Activated naive CD4-positive, alpha-beta T cell treated with anti-CD3 and anti-CD28 coated beads, Interleukin-2, amount 50 U/mL, for 16 hours (primary cell): ENCODE results near the gene EEF1A2.
"Not testable (repeated sequence)": the region's sequence is repeated elsewhere in the genome, so short reads cannot be mapped to it uniquely, and the experiment has no call there.

Experiments used
- DNase-seq: peaks from one replicate; pipeline ENCODE4 v3.0.0-alpha.2; 2020

The EEF1A2 gene

DNA sequence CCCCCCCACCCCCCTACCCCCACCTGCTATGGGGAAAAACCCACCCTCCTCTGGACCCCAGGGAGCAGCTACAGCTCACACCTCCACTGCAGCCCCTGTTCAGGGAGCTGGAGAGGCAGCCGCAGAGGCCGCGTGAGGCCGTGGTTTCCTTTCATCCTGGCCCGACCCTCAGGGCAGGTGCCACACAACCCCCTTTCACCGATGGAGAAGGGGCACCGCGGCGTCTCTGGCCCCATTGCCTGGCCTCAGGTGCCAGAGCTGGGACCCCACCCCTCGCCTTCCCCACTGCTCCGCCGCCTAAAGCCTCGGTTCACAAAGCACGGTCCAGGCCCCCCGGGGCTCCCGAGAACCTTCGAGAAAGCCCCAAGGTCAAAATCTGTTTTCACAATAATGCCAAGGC, 14.6 kb downstream of the EEF1A2 start:
- DNase-seq = no peak

DNA sequence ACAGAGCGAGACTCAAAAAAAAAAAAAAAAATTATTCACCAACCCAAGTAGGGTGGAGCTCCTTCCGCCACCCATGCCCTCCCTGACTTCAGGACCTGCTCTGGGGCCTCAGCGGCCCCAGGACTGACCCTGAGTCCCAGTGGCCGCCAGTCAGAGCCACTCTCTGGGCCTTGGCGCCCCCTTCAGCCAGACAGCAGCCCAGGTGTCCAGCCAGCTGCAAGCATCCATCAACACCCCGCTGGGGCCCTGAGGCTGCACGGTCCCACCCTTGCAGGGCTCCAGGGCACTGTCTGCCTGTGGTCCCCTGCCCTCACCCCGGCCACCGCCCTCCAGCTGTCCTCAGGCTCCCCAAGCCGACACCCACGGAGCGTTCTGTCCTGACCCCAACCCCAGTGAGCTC, 15.0 kb downstream of the EEF1A2 start:
- DNase-seq = no peak

DNA sequence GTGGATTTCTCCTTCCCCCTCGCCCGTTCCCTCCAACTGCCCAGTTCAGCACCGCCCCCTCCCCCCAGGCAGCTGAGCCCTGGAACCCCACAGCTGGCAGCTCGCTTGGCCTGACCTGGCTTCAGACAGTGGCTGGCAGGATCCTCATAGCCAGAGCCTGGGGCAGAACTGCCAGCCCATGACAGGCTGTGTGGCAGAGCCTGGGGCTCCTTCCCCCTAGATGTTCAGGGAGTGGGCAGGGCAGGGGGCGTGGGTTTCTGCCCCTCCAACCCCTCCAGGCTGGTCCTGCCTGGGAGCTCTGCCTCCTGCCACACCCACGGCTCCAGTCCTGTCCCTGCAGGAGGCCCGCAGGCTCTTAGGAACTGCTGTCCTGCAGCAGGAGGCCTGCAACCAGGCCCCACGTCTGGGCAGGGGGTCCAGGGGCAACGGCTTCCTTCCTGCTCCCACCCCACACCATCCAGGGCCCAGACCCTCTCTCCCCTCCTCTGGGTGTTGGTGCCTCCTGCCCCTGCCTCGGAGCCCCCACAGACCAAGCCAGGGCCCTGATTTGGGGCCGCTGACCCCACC, 16.8 kb downstream of the EEF1A2 start:
- DNase-seq = no peak

DNA sequence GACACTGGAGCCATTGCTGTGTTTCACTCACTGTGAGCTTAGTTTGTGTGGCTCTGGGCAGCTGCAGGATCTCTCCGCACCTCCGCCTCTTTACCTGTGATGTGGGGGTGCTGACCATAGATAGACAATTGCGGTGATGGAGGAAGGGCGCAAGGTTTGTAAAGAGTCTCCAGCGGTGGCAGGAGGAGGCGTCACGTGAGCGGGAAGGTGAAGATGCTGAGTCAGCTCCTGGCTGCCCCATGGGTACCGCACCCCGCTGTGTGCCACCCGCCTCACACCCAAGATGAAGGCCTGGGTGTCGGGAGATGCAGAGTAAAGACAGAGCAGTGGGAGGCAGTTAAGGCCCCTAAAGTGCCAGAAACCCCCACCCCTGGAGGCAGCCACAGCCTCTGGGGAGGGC, 17.4 kb downstream of the EEF1A2 start:
- no peak for DNase-seq

DNA sequence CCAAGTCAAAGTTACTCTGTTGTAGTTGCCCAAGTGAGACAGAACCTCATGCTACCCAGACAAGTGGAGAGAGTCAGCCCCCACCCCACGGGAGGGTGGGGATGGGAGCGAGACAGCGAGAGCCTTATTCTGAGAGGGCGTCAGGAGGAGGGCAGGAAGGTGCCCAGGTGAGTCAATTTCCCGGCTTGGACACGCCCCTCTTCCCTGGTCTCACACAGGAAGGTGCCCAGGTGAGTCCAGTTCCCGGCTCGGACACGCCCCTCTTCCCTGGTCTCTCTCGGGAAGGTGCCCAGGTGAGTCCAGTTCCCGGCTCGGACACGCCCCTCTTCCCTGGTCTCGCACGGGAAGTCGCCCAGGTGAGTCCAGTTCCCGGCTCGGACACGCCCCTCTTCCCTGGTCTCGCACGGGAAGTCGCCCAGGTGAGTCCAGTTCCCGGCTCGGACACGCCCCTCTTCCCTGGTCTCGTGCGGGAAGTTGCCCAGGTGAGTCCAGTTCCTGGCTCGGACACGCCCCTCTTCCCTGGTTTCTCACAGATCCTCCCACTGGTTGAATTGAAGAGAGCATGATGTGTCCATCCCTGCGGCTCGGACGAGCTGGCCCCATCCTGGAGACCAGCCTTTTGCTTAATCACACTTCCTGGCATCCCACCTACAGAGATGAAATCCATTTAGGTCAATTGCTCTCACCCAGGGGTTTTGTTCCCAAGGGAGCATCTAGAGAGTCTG, 19.0 kb downstream of the EEF1A2 start:
- DNase-seq = not testable (repeated sequence)

DNA sequence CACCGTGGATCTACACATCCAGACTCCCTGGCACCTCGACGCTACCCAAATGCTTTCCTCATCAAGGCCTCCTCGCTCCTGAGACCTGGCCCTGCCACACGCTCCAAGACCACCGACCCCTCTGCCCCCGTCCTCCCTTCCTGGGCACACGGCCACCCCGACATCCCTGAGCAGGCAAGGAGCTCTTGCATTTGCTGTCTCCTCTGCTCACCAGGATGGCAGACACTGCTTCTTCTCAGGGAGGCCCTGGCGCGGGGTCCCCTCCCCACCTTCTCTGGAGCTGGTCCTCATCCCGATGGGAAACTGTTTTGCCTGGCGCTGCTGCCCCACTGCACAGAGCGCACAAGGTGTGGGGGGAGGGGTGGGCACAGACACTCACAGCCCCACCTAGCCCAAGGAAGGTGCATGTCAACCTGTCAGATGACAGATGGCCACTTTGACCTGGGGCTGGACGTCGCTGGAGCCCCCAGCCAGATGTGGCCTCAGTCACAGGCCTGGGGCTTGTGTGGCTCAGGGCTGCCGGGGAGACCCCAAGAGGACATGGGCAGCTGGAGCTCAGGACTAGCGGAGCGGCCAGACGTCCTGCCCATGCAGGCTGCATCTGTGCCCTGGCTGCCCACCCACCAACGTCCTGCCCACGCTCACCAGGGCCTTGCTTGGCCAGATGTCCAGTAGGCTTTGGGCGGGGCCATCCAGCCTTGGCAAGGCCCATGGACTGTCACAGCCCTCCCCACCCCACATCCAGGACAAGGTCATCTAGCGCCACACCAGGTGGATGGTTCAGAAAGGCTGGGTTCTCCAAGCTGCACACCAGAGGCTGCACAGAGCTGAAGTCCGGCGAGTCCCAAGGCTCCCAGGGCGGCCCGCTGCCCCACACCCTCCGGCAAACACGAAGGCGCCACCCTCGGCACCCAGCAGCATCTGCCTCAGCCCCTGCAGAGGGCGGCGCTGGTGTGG, 20.3 kb downstream of the EEF1A2 start:
- no peak for DNase-seq

DNA sequence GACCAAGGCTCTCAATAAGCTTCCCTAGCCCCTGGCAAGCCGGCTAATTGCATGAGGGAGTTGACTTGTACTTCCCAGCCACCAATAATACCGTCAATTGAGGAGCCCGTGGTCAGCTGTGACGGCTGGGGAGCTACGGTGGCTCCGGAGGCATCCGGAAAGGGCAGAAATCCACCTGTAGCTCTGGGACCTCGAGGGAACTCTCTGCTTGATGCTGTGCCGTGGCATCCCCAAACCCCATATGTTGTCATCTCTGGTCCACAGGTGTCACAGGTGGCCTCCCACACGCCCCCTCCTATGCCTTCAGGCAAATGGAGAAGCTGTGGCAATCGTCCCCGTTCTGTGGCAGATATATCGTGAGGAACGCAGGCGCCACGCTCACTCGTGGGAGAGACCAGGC, 20.9 kb downstream of the EEF1A2 start:
- no peak for DNase-seq

DNA sequence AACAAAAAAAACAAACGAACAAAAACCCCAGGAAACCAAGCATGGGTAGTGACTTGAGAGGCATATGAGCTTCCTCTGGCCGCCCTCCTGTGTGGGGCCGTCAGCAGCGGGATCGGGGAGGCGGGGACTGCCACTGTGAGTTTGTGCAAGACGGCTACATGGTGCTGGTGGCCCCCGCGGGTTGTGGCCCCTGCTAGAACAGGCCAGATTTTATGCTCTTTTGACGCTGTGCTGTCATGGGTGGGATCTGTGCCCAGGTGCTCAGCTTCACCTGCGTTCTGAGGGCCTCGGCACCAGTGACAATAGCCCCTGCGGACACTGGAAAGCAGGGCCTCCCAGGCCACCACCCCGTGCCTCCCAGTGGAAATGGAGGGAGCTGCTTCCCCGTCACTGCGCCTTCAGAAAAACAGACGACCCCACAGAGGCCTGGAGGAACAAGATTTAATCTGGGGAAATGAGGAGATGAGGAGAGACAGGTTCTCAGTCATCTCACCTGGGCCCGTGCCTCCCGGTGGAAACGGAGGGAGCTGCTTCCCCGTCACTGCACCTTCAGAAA, 21.7 kb downstream of the EEF1A2 start:
- DNase-seq = no peak

DNA sequence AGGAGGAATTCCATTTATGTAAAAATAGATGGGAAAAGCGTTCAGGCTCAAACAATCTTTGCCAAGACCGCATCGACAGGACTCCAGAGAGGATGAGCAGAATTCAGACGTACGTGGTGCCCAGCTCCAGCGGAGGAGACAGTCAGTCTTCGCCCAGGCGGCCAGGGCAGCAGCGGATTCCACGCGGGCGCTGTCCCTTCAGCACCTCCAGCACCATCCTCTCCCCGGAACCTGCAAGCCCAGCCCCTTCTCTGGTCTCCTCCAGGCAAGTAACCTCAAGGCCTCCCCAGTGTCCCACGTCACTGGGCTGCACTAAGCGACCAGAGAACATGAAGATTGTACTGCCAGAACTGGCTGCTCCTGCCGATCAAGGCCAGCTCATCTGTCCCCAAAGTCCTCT, 23.7 kb downstream of the EEF1A2 start:
- DNase-seq = no peak

DNA sequence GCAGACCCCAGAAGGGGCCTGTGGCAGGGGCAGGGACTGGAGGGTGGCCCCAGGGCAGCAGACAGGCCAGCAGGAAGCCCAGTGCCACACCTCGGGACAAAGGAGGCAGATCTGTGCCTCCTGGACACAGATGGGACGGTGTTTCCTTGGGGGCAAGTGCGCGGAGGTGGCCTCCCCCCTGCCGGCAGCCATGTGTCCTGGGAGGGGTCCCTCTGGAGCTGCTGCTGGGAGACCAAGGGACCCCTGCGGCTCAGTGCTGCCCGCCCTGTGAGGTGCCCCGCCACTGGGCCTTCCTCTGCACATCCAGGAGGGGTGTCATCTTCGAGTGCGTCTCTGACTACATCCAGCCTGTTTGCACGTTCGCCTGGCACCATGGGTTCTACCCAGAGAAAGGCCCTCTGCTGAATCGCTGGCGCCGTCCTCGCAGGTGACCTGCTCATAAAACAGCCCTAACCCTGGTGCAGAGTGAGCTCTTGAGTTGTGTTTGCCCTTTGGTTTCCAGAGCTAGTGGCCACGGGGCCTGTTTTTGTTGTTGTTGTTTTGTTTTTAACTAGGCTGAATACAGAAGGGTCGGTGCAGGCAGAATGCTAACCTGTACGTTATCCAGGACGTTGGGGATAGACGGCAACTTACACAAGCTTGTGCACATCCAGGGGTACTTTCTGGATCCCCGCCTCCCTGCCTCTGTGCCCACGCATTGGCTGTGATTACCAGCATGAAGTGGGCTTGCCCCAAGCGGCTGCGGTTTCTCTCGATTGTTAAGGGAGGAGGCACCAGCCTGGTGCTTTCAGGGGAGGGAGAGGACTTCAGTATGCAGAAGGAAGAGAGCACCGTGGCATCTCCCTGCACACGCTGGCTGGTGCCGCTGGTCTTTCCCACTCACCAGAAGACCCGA, 25.1 kb downstream of the EEF1A2 start:
- no peak for DNase-seq

DNA sequence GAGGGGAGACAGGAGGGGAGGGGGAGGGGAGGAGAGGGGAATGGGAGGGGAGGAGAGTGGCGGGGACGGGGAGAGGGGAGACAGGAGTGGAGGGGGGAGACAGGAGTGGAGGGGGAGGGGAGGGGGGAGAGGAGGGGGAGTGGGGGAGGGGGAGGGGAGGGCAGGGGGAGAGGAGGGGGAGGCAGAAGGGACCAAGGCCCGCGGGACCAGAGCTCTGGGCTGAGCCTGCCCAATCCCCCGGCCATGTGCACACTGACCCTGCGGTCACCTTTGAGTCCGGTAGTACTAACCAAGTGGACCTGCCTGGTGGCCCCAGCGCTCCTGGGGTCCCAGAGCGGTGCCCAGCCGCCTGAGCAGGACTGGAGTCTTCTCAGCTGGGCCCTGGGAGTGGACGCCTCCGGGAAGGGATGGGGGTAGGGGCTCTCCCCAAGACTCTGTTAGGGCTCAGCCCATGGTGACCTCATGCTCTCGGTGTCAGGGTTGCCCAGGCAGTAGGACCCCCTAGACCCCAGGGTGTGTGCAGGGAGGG, 26.0 kb downstream of the EEF1A2 start:
- DNase-seq = no peak

DNA sequence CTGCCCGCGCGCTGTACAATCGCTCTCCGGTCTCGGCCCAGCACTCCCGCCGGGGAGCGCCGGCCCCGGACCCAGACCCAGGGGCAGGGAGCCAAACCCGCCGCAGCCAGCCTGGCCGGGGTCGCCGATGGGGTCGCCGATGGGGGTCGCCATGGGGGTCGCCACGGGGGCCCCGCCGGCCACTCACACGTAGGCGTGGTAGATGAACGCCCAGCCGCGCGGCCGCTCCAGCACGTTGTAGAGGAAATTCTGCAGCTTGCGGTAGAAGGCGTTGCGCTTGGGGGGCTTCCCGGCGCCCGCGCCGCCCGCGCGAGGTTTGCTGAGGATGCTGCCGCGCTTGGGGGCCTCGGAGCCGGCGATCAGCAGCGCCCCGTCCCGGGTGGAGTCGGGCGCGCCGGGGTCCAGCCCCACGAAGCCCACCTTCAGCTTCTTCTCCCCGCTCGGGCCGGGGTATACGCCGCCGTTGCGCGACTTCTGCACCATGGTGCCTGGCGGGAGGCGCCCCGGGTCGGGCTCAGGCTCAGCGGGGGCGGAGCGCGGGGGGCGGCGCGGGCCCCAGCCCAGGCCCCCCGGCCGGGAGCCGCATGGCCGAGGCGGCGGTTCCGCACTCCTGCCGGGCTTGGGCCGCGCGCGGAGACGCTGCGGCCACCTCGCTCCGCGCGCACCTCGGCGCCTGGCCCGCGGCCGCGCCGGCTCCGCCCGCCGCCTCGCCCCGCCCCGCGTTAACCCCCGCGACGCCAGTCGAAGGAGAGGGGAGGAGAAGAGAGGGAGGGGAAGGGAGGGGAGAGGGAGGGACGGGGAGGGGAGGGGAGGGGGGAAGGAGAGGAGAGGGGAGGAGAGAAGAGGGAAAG, 26.7 kb downstream of the EEF1A2 start, which contains the start of gene KCNQ2:
Gene KCNQ2, minus strand, starts transcription at position 675 of the 851 bp plus-strand sequence. Its CDS starts 192 bp downstream, at position 483.
- DNase-seq = no peak

DNA sequence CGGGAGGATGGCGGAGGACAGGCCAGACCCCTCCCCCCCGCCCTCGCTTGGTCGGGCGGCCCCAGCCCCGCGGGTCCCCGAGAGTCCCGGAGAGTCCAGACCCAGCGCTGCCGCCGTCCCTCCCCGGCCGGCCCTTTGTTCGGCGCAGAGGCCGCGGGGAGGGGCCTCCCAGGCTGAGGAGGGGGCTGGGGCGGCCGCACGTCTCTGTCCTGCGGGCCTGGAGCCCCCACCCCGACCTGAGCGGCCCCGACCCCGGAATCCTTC, 27.2 kb downstream of the EEF1A2 start:
- DNase-seq = no peak

DNA sequence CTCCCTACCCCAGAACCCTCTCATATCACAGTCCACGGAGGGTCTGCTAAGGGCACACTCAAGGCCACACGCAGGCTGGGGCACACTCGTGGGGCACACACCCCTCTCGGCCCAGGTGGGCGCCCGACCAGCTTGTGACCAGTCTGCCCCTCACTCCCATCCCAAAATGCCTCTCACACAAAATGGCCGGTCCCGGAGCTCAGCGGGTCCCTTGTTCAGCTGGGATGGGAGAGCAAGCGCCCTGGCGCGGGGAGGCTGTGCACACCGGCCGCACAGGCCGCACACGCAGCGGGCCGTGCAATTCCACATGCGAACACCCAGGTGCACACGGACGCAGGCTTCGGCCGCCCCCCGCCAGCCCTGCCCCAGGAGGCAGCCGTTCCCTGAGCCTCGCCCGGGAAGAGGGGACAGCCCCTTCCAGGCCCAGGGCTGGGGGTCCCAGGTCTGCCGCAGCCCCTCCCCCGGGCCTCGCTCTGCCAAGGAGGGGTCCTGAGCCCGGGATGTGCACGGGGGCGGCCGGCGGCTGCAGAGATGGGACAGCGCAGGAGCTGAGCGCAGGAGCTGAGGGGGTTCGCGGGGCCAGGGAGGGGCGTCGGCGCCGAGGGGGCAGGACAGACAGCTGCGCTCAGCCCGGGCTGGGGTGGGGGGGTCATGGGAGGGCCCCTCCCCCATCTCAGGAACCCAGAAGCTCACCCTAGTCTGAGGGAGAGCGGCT, 27.7 kb downstream of the EEF1A2 start:
- no peak for DNase-seq

DNA sequence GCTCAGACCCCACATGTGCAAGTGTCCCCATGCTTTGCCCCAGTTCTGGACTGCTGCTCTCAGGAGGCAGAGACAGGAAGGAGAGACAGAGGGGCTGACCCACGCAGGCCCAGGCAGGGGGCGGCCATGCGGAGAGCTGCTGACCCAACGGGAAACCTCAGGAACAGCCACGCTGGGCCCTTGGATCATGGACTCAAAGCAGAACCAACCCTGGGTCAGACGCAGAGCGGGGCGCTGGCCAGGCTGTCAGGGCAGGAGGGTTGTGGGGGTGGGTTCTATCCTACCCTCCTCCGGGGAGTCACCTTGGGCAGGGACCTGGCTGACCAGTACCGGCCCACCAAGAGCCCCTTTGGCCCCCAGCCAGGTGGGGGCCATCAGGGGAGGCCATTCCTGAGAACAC, 28.5 kb downstream of the EEF1A2 start:
- DNase-seq = no peak

DNA sequence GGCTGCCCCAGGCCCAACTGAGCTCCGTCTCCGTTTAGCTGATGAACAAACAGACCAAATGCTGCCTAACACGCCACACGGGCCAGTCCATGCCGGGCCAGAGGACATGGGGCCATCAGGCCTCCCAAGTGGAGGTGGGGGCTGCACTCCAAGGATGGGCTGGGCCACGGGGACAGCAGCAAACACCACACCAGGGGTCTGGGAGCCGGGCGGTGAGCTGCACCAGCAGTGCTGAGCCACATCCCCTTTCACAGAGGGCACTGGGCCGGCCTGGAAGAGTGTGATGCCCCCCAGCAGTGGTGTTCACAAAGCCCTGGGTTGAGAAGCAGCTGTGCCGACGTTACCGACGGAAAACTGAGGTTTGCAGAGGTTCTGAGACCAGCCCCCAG, 29.2 kb downstream of the EEF1A2 start:
- DNase-seq = no peak

DNA sequence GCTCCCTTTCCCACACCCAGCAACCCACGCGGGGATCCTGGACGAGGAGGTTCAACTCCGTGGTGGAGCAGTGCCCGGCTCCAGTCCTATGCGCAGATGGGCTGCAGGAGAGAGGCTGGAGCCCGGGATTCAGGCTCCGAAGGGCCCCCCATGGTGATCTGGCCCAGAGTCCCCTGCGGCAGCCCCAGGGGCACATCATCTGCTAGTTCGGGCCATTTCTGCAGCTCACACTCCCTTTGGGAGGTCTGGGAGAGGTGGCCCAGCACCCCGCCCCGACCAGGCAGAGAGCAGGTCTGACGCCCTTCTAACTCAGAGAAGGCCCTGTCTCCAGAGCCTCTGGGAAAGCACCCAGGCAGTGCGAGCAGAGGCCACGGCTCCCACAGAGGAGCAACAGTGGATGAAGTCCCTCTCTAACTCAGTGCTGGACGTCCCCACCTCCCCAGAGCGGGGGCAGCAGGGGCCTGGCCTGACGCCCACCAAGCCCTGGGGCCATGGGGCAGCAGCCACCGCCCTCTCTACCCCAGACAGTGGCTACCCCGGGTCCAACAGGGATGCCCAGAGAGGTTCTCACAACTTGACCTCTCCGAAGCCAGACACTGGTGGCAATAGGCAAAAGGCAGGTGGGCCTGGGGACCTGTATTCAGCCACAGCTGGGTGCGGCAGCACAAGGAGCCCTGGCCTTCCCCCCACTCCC, 29.7 kb downstream of the EEF1A2 start:
- no peak for DNase-seq

DNA sequence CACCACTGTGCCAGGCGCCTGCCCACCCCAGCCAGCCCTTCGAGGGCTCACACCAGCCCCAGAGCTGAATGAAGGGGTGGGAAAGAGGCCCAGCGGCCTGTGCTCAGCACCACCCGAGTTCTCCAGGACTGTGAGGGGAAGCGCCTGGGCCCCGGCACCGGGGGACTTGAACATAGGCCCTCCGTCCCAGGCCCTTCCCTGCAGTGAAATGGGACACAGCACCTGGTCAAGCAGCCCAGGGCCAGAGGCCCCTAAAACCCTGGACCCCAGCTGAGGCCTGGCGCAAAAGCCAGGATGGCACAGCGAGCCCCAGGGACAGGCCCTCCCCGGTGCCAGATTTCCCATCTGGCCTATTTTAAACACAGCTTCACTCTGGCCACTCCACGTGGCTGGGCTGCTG, 30.5 kb downstream of the EEF1A2 start:
- no peak for DNase-seq

DNA sequence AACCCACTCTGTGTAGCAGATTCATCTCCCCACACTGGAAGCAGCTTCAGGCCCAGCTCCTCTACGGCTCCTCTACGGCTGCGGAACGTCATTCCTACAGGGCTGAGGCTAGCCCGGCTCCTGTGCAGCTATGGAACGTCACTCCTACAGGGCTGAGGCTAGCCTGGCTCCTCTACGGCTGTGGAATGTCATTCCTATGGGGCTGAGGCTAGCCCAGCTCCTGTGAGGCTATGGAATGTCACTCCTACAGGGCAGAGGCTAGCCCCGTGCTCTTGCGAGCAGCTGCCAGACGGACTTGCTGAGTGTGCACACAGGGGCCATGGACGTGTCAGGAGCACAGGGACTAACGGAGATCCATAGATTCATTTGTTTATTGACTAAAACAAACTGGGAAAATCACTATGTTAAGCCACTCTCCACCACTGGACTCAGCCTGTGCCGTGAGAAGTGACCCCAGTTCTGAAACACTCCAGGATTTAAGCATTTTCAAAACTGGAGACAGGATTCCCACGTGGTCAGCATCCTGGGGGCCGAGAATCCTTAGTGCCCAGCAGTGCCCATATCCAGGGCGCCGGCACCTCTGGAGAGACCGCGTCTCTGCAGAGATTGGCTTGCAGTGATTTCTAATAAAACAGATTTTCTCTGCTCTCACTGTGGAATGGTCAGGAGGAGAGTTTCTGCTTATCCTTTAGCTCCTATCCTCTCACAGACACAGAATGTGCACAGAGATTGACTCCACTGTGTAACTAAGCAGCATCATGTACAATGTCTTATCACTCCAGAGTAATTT, 31.4 kb downstream of the EEF1A2 start:
- DNase-seq = no peak
